ENCODE data around the gene NUAK2.
"Not testable (repeated sequence)": the region's sequence is repeated elsewhere in the genome, so short reads cannot be mapped to it uniquely, and the experiment has no call there.

The NUAK2 gene

GRCh38 chr1:205294175-205294917, 27.2 kb downstream of the NUAK2 start:
- DNase-seq = no peak

- DNase-seq = no peak
Measured at GRCh38 chr1:205293350-205294074, 28.0 kb downstream of the NUAK2 start.

- DNase-seq = no peak
Measured at GRCh38 chr1:205291596-205291995, 29.9 kb downstream of the NUAK2 start.

GRCh38 chr1:205287767-205288559, 33.6 kb downstream of the NUAK2 start:
- DNase-seq = peak; percentile 61

GRCh38 chr1:205287076-205287475, 34.5 kb downstream of the NUAK2 start:
- DNase-seq = no peak

- DNase-seq = no peak
Measured at GRCh38 chr1:205286335-205286950, 35.1 kb downstream of the NUAK2 start.

- DNase-seq = no peak
Measured at GRCh38 chr1:205285381-205286101, 36.0 kb downstream of the NUAK2 start.

- DNase-seq = peak; percentile 98
Measured at GRCh38 chr1:205284420-205285144, 37.0 kb downstream of the NUAK2 start.

GRCh38 chr1:205283270-205284147, 38.0 kb downstream of the NUAK2 start:
- DNase-seq = no peak

- not testable (repeated sequence) for DNase-seq
Measured at GRCh38 chr1:205280666-205281395, 40.7 kb downstream of the NUAK2 start.

- no peak for DNase-seq
Measured at GRCh38 chr1:205279986-205280385, 41.6 kb downstream of the NUAK2 start.

- DNase-seq = no peak
Measured at GRCh38 chr1:205276689-205277065, 44.9 kb downstream of the NUAK2 start.

- DNase-seq = no peak
Measured at GRCh38 chr1:205275916-205276688, 45.4 kb downstream of the NUAK2 start.

- DNase-seq = peak; percentile 93
Measured at GRCh38 chr1:205275133-205275532, 46.4 kb downstream of the NUAK2 start.

- peak; percentile 25 for DNase-seq
Measured at GRCh38 chr1:205274041-205274691, 47.4 kb downstream of the NUAK2 start.

GRCh38 chr1:205273551-205273982, 48.0 kb downstream of the NUAK2 start:
- DNase-seq = peak; percentile 85

- DNase-seq = peak; percentile 23
Measured at GRCh38 chr1:205272536-205272935, 49.0 kb downstream of the NUAK2 start.

- DNase-seq = no peak
Measured at GRCh38 chr1:205271745-205272144, 49.8 kb downstream of the NUAK2 start.

- DNase-seq = no peak
Measured at GRCh38 chr1:205271277-205271676, 50.3 kb downstream of the NUAK2 start.
